T-helper 17 cell (primary cell): ENCODE results near the gene S100Z. TPM values are rescaled to one million over a fixed set of nuclear protein-coding genes. Genes with fewer than 3 reads are reported as not detected.
A peak's percentile ranks its signal among the peaks of the same experiment; 100 is the strongest.
"Not testable (repeated sequence)": the region's sequence is repeated elsewhere in the genome, so short reads cannot be mapped to it uniquely, and the experiment has no call there.

Experiments
- ATAC-seq: fragments of 150-1000 bp; cut with Tn5 transposase; 2 replicates; pipeline ENCODE4 v1.10.0; 2021; ENCODE audit warnings: mild to moderate bottlenecking, moderate library complexity
- DNase-seq, 3 donors: peaks; one replicate each; pipeline versions ENCODE4 v3.0.0 to v3.0.0-alpha.2; 2020 to 2021
- H3K9me3 ChIP-seq: one replicate; pipeline ENCODE4 v1.7.0; 2013; ENCODE audit warnings: low read length, mild to moderate bottlenecking; ENCODE audit not compliant: control insufficient read depth, poor library complexity, severe bottlenecking
- H3K27ac Mint-ChIP-seq: one replicate; pipeline ENCODE4 v1.8.0; 2022; ENCODE audit warnings: mild to moderate bottlenecking, moderate library complexity, mixed read lengths
- H3K27me3 Mint-ChIP-seq: one replicate; pipeline ENCODE4 v1.8.0; 2022; ENCODE audit warnings: mixed read lengths
- H3K36me3 Mint-ChIP-seq: one replicate; pipeline ENCODE4 v1.8.0; 2022; ENCODE audit warnings: low read depth, mixed read lengths
- H3K4me1 Mint-ChIP-seq: one replicate; pipeline ENCODE4 v1.8.0; 2022; ENCODE audit warnings: mild to moderate bottlenecking, mixed read lengths
- H3K4me3 Mint-ChIP-seq: one replicate; pipeline ENCODE4 v1.8.0; 2022; ENCODE audit warnings: mild to moderate bottlenecking, moderate library complexity, mixed read lengths
- total RNA-seq, 4 donors: library from RNA in 2 of 4; stranded (reverse) in 2 of 4; gene quantifications; one replicate each; pipeline ENCODE4 v1.2.3 and lab custom pipeline; 2022 to 2026

The S100Z gene
- total RNA-seq, 2 donors from 2014 or later = 1.2 to 1.5 TPM

GRCh38 chr5:76927961-76928360 is 78.1 kb downstream of the S100Z start:
- no peaks in the 10 kb centered on the region for H3K36me3 Mint-ChIP-seq
- H3K9me3 ChIP-seq = no peaks in the 10 kb centered on the region
- H3K4me1 Mint-ChIP-seq = peaks cover 2% of the 10 kb centered on the region
- H3K27ac Mint-ChIP-seq = no peak overlapping the region
- H3K4me3 Mint-ChIP-seq = no peak overlapping the region
- H3K27me3 Mint-ChIP-seq = peaks cover 46% of the 10 kb centered on the region
- DNase-seq (no peak), ATAC-seq (no peak)

DNA sequence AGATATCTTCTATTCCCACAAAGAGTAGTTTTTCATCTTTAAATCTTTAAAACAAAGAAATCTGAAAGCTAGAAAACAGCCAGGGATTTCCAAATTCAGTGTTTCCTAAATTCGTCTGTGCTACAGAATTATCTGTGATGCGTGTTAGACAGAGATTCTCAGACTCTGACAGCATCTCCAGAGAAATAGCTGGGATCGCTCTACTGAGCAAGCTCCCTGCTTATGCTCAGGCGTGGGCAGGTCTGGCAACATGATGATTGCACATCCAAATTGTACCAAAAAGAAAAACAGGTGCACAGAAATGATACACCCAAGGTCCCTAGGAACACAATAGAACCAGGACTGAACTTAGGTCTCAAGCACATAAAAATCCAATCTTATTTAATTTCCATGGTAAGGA is 80.3 kb downstream of the S100Z start:
- H3K27ac Mint-ChIP-seq = no peak overlapping the region
- ATAC-seq (no peak), DNase-seq (no peak)
- peaks cover 48% of the 10 kb centered on the region for H3K27me3 Mint-ChIP-seq
- no peaks in the 10 kb centered on the region for H3K4me1 Mint-ChIP-seq
- H3K4me3 Mint-ChIP-seq = no peak overlapping the region
- H3K36me3 Mint-ChIP-seq = no peaks in the 10 kb centered on the region
- H3K9me3 ChIP-seq = no peaks in the 10 kb centered on the region

- no peak for DNase-seq
- no peaks in the 10 kb centered on the region for H3K9me3 ChIP-seq
- peaks cover 6% of the 10 kb centered on the region for H3K27me3 Mint-ChIP-seq
- no peak overlapping the region for H3K27ac Mint-ChIP-seq
- ATAC-seq = no peak
- H3K36me3 Mint-ChIP-seq = no peaks in the 10 kb centered on the region
- H3K4me1 Mint-ChIP-seq = no peaks in the 10 kb centered on the region
- H3K4me3 Mint-ChIP-seq = no peak overlapping the region
These were observed 88.4 kb downstream of the S100Z start for GRCh38 chr5:76938177-76938576.

GRCh38 chr5:76941000-76941399 is 91.2 kb downstream of the S100Z start:
- ATAC-seq = no peak

DNA sequence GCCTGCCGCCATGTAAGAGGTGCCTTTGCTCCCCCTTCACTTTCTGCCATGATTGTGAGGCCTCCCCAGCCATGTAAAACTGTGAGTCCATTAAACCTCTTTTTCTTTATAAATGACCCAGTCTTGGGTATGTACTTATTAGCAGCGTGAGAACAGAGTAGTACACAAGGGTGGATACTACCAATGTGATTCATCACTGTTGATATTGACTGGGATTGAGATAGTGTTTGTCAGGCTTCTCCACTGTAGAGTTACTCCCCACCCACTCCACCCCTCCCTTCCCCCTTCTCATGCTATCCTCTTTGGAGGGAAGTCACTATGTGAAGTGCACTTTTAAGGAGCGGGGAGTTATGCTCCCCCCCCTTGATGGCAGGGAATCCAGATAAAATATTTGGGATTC is 91.6 kb downstream of the S100Z start:
- no peak for DNase-seq
- no peaks in the 10 kb centered on the region for H3K9me3 ChIP-seq
- Mint-ChIP-seq H3K27ac (no peak overlapping the region), H3K36me3 (no peaks in the 10 kb centered on the region), H3K27me3 (peaks cover 25% of the 10 kb centered on the region), H3K4me1 (peaks cover 2% of the 10 kb centered on the region), H3K4me3 (no peak overlapping the region)
- ATAC-seq = no peak

More at GRCh38 chr5:76941000-76941399, 91.2 kb downstream of the S100Z start:
- Mint-ChIP-seq H3K27me3 (peaks cover 25% of the 10 kb centered on the region), H3K4me3 (no peak overlapping the region), H3K4me1 (peaks cover 2% of the 10 kb centered on the region), H3K27ac (no peak overlapping the region), H3K36me3 (no peaks in the 10 kb centered on the region)
- no peak for DNase-seq
- H3K9me3 ChIP-seq = no peaks in the 10 kb centered on the region

- no peak overlapping the region for H3K27ac Mint-ChIP-seq
- no peak for DNase-seq
These were observed 92.8 kb downstream of the S100Z start for GRCh38 chr5:76942581-76942980.

DNA sequence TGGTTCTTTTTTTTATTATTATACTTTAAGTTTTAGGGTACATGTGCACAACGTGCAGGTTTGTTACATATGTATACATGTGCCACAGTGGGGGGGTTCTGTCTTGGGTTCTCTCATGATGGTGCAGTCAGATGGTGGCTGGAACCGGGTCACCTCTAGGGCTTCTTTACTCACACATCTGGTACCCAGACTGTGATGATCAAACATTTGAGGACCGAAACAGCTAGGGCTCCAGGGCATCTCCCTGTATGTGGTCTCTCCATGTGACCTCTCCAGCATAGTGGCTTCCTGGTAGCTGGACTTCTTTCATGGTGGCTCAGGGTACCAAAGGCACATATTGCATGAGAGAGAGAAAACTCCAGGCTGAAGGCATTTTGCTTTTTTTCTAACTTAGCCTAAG is 93.2 kb downstream of the S100Z start:
- Mint-ChIP-seq H3K27ac (no peak overlapping the region), H3K4me3 (no peak overlapping the region), H3K27me3 (peaks cover 27% of the 10 kb centered on the region), H3K4me1 (peaks cover 2% of the 10 kb centered on the region), H3K36me3 (no peaks in the 10 kb centered on the region)
- no peaks in the 10 kb centered on the region for H3K9me3 ChIP-seq
- no peak for DNase-seq
- no peak for ATAC-seq

More at GRCh38 chr5:76942581-76942980, 92.8 kb downstream of the S100Z start:
- Mint-ChIP-seq H3K4me1 (peaks cover 2% of the 10 kb centered on the region), H3K27me3 (peaks cover 31% of the 10 kb centered on the region), H3K36me3 (no peaks in the 10 kb centered on the region), H3K4me3 (no peak overlapping the region)
- ATAC-seq = no peak
- no peaks in the 10 kb centered on the region for H3K9me3 ChIP-seq

DNA sequence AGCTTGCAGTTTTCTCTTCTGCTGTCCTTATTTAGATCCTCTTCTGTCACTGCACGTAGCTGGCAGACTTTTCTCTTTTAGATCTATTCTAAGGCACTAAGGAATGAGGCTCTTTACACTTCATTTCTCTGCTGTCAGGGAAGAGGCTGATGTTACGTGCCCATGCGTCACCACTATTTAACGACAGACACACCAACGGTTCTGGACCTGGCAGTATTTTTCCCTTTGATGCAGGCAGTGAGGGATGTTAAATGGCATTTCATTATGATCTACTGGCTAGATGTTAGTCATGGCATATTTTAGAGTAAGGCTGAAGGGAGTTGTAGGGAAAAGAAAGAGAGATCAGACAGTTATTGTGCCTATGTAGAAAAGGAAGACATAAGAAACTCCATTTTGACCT is 94.8 kb downstream of the S100Z start:
- H3K4me3 Mint-ChIP-seq = no peak overlapping the region
- DNase-seq = no peak
- no peaks in the 10 kb centered on the region for H3K36me3 Mint-ChIP-seq
- peaks cover 2% of the 10 kb centered on the region for H3K4me1 Mint-ChIP-seq
- ATAC-seq = no peak
- H3K9me3 ChIP-seq = no peaks in the 10 kb centered on the region
- no peak overlapping the region for H3K27ac Mint-ChIP-seq
- H3K27me3 Mint-ChIP-seq = peaks cover 28% of the 10 kb centered on the region

GRCh38 chr5:76945238-76945637 is 95.4 kb downstream of the S100Z start:
- H3K4me1 Mint-ChIP-seq, ATAC-seq, H3K36me3 Mint-ChIP-seq, H3K9me3 ChIP-seq, DNase-seq, H3K27ac Mint-ChIP-seq, H3K4me3 Mint-ChIP-seq: not testable (repeated sequence)
- H3K27me3 Mint-ChIP-seq = peaks cover 34% of the 10 kb centered on the region

- H3K27me3 Mint-ChIP-seq = peaks cover 38% of the 10 kb centered on the region
- no peaks in the 10 kb centered on the region for H3K36me3 Mint-ChIP-seq
- no peaks in the 10 kb centered on the region for H3K9me3 ChIP-seq
- H3K4me1 Mint-ChIP-seq = peaks cover 2% of the 10 kb centered on the region
- no peak for DNase-seq
- H3K27ac Mint-ChIP-seq = no peak overlapping the region
- H3K4me3 Mint-ChIP-seq = no peak overlapping the region
- ATAC-seq = no peak
These were observed 96.3 kb downstream of the S100Z start for GRCh38 chr5:76946090-76946489.

DNA sequence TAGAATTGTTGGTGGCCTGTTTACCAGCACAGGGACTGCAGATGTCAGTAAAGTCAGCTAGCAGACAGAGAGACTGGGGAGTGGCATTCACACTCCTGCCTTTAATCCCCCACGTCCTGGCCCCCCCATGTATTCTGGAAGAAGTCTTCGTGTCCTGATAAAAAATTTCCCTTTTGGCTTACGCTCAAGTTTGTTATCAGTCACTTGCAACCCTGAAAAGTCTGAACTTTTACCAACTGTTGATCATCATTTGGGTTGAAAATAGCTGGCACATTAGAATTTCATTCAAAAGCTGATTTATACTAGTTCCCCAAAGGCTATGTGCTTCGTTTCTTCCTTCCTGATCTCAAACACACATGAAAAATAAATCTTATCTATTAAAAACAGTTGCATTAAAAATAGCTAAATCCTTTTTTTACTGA is 97.3 kb downstream of the S100Z start:
- no peak overlapping the region for H3K27ac Mint-ChIP-seq
- H3K27me3 Mint-ChIP-seq = peaks cover 42% of the 10 kb centered on the region
- peaks cover 2% of the 10 kb centered on the region for H3K4me1 Mint-ChIP-seq
- no peak overlapping the region for H3K4me3 Mint-ChIP-seq
- DNase-seq (no peak), ATAC-seq (no peak)
- no peaks in the 10 kb centered on the region for H3K9me3 ChIP-seq
- no peaks in the 10 kb centered on the region for H3K36me3 Mint-ChIP-seq

DNA sequence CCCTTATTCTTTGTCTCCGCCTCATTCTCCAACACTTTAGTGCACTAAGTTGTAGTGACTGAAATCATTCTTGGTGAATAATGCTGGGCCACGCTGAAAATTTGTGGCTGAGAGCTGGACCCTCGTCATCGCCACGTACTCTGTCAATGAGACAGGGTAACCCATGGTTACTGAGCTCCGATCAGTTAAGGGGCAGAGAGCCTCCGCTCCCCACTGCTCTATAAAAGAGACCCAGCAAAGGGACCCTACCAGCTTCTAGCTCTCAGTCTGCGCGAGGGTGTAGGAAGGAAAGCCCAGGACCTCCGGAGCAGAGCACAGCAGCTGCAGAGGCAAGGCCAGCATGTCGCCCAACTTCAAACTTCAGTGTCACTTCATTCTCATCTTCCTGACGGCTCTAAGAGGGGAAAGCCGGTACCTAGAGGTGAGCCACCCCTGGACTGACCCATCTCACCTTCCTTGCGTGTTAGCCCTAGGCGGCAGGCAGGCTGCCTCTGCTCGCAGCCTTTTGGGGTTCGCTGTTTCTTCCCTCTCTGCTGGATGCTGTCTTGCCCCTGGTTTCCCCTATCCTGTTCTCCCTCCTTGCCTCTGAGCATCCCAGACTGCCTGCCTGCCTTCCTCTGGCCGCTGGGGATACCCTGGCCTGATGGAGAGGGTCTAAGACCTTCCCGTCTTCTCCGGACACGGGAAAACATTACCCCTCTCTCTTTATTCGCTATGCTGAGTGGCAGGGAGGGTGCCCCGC is 103.2 kb downstream of the S100Z start, which contains the start of gene CRHBP:
Gene CRHBP, plus strand, starts transcription at position 251 of the 742 bp plus-strand sequence. Its CDS starts 90 bp downstream, at position 341.
- Mint-ChIP-seq H3K4me1 (peaks cover 7% of the 10 kb centered on the region), H3K27ac (no peak within 1 kb of the TSS), H3K27me3 (peaks cover 46% of the 10 kb centered on the region), H3K36me3 (no peaks in the 10 kb centered on the region), H3K4me3 (peak within 1 kb of the TSS; percentile 36)
- no peaks in the 10 kb centered on the region for H3K9me3 ChIP-seq
- DNase-seq (no peak), ATAC-seq (no peak)

DNA sequence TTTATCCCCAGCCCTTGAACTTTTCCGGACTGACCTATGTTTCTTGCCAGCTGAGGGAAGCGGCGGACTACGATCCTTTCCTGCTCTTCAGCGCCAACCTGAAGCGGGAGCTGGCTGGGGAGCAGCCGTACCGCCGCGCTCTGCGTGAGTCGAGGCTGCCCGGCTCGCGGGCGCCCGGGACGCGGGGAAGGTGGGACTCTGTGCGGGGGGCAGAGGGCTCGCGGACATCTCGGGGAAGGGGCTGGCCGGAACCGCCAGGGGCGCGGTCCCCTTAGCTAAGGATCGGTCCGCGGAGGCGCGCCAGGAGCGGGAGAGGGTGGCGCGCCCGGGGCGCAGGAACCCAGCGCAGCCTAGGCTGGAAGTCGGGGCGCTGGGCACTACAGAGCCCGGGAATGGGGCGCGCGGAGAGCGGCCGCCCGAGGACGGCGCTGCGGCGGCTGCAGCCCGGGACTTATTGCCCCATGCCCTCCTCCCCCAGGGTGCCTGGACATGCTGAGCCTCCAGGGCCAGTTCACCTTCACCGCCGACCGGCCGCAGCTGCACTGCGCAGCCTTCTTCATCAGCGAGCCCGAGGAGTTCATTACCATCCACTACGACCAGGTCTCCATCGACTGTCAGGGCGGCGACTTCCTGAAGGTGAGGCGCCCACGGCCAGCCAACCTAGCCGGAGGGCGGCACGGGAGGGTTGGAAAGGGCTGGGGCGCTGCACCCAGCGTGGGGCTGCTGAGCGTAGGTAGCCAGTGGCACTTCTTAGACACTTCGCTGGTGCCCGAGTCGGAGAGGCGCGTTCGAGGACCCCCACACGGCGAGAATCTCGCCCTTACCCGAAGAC is 104.0 kb downstream of the S100Z start:
- DNase-seq (no peak), ATAC-seq (no peak)
- Mint-ChIP-seq H3K4me3 (peak overlapping the region; percentile 36), H3K4me1 (peaks cover 7% of the 10 kb centered on the region), H3K27me3 (peaks cover 46% of the 10 kb centered on the region), H3K36me3 (no peaks in the 10 kb centered on the region), H3K27ac (no peak overlapping the region)
- no peaks in the 10 kb centered on the region for H3K9me3 ChIP-seq
